Left renal pelvis (tissue), 4 donors: ENCODE data around the gene NDUFV1. TPM values are rescaled to one million over a fixed set of nuclear protein-coding genes. Genes with fewer than 3 reads are reported as not detected.
"Not testable (repeated sequence)": the region's sequence is repeated elsewhere in the genome, so short reads cannot be mapped to it uniquely, and the experiment has no call there.

Experiments used
- DNase-seq, 4 donors: peaks; one replicate each; pipeline ENCODE4 v3.0.0-alpha.2; 2013; ENCODE audit warnings: low read depth in 4 of 4, low spot score in 3 of 4
- polyA plus RNA-seq, 4 donors: library from polyadenylated mRNA; unstranded; fragments of 120-200 nt; gene quantifications; one replicate each; pipeline ENCODE4 v1.2.1, GENCODE V29; 2013; ENCODE audit not compliant: insufficient read length in 4 of 4

NDUFV1 gene
- polyA plus RNA-seq, 4 donors = 122 to 271 (median 155) TPM

GRCh38 chr11:67622905-67623304 is 16.2 kb downstream of the NDUFV1 start:
- not testable (repeated sequence) for DNase-seq

DNA sequence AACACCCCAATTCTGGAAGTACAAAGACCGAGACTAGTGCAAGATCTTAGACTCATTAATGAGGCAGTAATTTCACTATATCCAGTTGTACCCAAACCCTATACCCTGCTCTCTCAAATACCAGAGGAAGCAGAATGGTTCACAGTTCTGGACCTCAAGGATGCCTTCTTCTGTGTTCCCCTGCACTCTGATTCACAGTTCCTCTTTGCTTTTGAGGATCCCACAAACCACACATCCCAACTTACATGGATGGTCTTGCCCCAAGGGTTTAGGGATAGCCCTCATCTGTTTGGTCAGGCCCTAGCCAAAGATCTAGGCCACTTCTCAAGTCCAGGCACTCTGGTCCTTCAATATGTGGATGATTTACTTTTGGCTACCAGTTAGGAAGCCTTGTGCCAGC is 17.1 kb downstream of the NDUFV1 start:
- DNase-seq = not testable (repeated sequence)

GRCh38 chr11:67626131-67626833 is 19.5 kb downstream of the NDUFV1 start:
- DNase-seq = not testable (repeated sequence)

GRCh38 chr11:67626970-67627369 is 20.2 kb downstream of the NDUFV1 start:
- no peak for DNase-seq

GRCh38 chr11:67627441-67627811 is 20.7 kb downstream of the NDUFV1 start:
- DNase-seq = no peak

DNA sequence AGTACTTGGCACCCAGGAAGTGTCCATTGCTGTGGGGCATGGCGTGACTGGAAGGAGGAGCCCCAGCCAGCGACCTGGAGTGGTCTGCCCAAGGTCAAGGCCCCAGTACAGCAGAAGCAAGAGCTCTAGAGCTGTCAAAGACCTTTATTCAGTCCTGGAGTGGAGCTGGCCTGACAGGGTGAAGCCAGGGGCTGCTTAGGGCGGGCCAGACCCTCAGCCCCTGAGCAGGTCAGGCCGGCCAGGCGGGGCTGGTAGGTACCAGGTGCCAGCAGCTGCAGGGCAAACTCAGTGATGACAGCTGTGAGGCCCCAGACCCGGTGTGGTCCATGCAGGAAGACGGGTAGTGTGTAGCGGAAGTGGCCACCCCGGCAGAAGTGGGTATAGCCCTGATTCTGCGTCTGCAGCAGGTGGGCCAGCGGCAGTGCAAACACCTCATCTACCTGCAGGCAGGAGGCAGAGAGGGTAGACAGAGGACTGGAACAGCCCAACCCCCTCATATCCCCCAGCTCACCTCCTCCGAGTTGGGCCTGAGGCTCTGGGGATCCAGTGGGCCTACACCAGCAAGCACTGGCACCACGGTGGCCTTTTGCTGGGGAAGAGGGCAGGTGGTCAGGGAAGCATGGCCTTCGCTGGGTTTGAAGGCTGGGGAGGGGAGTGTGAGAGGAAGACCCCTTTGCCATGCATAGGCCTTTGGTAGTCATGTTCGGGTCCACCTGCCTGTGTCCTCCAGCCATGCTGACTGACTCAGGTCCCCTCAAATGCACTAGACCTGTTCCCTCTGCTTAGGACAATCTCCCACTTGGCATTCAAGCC is 21.3 kb downstream of the NDUFV1 start:
- no peak for DNase-seq

- DNase-seq = no peak
Measured at GRCh38 chr11:67628710-67629385, 22.1 kb downstream of the NDUFV1 start.

- DNase-seq = no peak
Measured at GRCh38 chr11:67629386-67630227, 22.9 kb downstream of the NDUFV1 start, which contains the start of gene NUDT8. Gene NUDT8, minus strand, starts transcription at chr11:67629937. Its CDS starts 26 bp downstream, at chr11:67629911.

DNA sequence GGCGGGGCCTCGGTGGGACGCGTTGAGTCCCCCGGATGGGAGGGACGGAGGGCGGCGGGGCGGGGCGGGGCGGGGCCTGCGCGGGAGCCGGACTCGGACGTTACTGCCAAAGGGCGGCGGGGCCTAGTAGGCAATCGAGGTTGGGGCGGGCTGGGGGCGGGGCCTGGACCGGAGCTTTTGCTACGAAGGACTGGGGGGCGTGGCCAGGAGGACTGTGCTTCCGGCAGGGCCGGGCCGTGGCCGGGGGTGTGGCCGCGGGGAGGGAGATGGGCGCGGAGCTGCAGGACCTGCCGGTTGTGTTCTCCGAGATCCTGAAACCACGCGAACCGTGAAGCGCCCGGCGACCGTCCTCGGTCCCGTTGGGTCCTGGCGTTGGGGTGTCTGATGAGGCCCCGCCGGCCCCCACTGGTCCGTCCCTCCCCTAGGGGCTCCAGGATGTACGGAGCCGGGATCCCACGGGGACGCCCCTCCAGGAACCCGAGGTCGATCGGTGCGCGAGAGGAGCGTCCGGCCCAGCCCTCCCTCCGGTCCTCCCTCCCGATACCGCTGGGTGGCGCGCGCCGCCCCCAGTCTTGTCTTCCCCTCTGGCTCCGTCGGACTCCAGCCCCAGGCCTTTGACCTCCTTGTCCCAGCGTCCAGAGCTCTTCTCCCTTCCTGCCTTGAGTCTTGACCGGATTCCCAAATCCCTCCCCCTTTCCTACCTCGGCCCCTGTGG is 23.6 kb downstream of the NDUFV1 start:
- DNase-seq = peak; percentile 89 to 93 (median 90)

DNA sequence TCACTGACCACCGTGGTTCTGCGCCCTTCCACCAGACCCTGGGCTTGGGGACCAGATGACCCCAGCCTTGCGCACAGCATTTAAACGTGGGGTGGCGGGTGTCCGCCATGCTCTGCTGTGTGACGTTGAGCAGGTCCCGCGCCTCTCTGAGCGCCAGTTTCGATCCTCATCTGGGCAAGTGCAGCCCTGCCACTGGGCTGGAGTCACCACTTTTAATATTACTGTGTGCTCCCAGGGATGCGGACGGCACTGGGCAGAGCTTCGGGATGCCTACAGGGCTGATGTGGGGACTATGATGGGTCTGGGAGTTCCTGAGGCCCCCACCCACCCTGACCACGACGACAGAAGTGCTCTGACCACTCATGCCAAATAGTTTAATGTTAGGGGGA is 24.2 kb downstream of the NDUFV1 start:
- no peak for DNase-seq

- DNase-seq = no peak
Measured at GRCh38 chr11:67631411-67631810, 24.7 kb downstream of the NDUFV1 start.

GRCh38 chr11:67631853-67632174 is 25.1 kb downstream of the NDUFV1 start:
- DNase-seq = no peak

- no peak for DNase-seq
Measured at GRCh38 chr11:67632175-67632981, 25.6 kb downstream of the NDUFV1 start.

DNA sequence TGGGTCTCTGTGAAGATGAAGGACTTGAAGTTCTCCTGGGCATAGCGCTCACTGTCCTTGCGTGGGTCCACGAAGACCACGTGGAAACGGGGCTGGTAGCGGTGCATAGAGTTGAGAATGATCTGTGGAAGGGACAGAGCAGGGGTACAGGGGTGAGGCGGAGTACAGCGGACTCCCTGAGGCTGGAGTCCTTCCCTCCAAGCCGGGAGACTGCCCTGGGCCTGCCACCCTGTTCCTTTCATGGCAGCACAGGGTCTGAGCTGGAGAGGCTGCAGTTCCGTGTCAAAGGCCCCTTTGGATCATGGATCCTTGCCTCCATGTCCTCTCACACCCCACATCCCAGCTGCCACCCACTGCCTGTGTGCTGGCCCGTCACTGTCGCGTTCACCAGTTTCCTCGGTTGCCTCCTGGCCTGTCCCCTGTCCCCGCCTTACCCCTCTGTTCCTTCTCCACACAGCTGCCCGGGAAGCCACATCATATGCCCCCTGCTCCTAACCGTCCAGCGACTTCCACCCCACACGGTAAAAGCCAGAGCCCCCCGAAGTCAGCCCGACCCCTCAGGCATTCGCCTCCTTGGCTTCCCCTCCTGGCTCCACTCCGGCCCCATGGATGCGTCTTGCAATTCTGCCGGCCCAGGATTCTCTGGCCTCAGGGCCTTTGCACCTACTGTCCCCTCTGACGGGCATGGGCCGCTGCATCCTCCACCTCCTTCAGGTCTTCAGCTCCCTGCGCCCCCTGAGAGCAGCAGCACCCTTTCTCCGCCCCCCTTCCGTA is 26.4 kb downstream of the NDUFV1 start:
- no peak for DNase-seq

DNA sequence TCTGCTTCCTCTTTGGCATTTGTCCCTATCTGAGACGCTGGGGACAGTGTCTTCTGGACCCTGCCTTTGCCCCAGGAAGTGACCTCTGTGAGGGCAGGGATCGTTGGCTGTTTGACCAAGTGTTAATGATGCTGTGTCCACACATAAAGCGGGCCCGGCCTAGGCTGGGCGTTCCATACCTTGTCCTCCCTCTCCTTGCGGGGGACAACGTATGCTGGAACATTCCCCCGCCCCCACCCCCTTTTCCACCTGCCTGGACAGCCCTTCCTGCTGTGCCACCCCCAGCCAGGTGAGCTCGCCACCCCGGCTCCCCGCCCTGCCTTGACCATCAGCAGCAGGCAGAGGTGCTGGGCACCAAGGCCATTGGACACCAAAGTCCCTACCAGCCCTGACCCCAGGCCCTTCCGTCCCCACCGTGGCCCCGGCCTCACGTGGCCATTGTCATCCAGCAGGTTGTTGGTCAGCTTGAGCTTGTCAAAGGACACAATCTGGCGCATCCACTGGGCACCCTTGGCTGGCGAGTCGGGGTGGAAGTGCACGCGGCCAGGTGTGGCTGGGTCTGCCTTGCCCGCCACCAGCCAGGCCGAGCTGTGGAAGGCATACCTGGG is 27.1 kb downstream of the NDUFV1 start:
- DNase-seq = no peak

DNA sequence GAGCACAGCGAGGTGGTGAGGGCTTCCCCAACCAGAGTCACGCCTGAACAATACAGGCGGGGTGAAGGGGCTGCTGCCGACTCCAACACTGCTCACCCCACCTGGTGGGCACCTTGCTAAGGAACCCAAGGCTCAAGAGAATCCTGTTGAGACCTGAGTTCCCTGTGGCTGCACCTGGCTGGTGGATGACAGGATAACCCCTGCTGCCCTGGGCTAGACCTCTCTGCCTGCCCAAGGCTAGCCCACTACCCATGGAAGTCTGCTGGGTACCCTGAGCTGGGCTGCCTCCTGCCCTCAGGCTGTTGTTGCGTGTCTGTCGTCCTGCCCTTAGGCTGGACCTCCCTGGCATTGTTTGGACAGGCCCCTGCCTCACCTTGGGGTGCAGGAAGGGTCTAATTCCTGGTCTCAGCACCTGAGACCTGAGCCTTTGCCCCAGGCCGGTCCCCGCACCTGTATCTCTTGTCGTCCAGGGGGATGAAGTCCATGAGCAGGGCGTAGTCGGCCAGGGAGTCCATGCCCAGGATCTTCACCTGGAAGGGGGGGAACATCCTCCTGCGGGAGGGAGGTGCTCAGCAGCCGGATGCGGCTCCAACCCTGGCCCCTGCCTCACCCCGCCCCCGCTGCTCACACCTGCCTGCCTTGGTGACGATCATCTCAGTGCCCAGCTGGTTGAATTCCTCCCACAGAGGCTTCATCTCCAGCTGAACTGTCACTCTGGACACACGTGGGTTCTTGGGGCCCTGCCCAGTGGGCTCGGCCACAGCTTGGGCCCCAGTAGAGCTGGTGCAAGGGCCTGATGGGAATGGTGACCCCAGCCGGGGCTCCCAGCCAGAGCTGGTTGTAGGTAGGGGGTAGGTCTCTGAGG is 27.9 kb downstream of the NDUFV1 start:
- DNase-seq = no peak

GRCh38 chr11:67635231-67635521 is 28.4 kb downstream of the NDUFV1 start:
- DNase-seq = no peak
